H1 (cell line): Measurements from ENCODE around the gene SYTL2. TPM values are rescaled to one million over a fixed set of nuclear protein-coding genes. Genes with fewer than 3 reads are reported as not detected.

ENCODE experiments used
- ATF3 ChIP-seq: IDR thresholded peaks from 2 replicates; pipeline ENCODE4 v1.6.1; 2011; ENCODE audit warnings: low read depth, mild to moderate bottlenecking, low read length; ENCODE audit not compliant: insufficient read depth
- KDM5A ChIP-seq: fragments of 200-600 bp; IDR thresholded peaks from 2 replicates; pipeline ENCODE4 v1.7.1; 2012; ENCODE audit warnings: mild to moderate bottlenecking, low read length, inconsistent platforms, mixed read lengths
- PHF8 ChIP-seq: fragments of 200-600 bp; sonication (generic); conservative IDR thresholded peaks from 2 replicates; pipeline ENCODE4 v1.7.1; 2012; ENCODE audit warnings: low read depth, mild to moderate bottlenecking, inconsistent platforms, low read length, moderate library complexity
- RAD21 ChIP-seq, 2 experiments: IDR thresholded peaks in 1 of 2; conservative IDR thresholded peaks in 1 of 2; 2 replicates each; pipeline ENCODE4 v1.6.1; 2011; ENCODE audit warnings: low read depth in 2 of 2, low read length in 2 of 2, improper control_type of control experiment in 1 of 2, inconsistent platforms in 1 of 2, mild to moderate bottlenecking in 1 of 2, moderate library complexity in 1 of 2
- SIN3A ChIP-seq, 2 experiments: IDR thresholded peaks in 1 of 2; conservative IDR thresholded peaks in 1 of 2; 2 replicates each; pipeline ENCODE4 v1.6.1; 2011 to 2012; ENCODE audit warnings: low read length in 2 of 2, improper control_type of control experiment in 1 of 2, low read depth in 1 of 2, mild to moderate bottlenecking in 1 of 2
- SIX5 ChIP-seq: IDR thresholded peaks from 2 replicates; pipeline ENCODE4 v1.6.1; 2011; ENCODE audit warnings: mild to moderate bottlenecking, low read depth, low read length
- SRF ChIP-seq: IDR thresholded peaks from 2 replicates; pipeline ENCODE4 v1.6.1; 2011; ENCODE audit warnings: mild to moderate bottlenecking, low read depth, low read length, moderate library complexity
- SUZ12 ChIP-seq: fragments of 200-600 bp; sonication (generic); IDR thresholded peaks from 2 replicates; pipeline ENCODE4 v1.6.1; 2012; ENCODE audit warnings: mild to moderate bottlenecking, inconsistent platforms, low read length, moderate library complexity, mixed read lengths
- YY1 ChIP-seq: IDR thresholded peaks from 2 replicates; pipeline ENCODE4 v1.6.1; 2011; ENCODE audit warnings: low read depth, mild to moderate bottlenecking, low read length
- polyA plus RNA-seq, 7 experiments: library from polyadenylated mRNA; depleted of rRNA in 3 of 7; stranded (reverse) in 5 of 7; unstranded in 2 of 7; fragments of >200 nt in 5 of 7; fragments of 200-250 nt in 2 of 7; gene quantifications; 1 replicate in 5 of 7; 2 replicates in 1 of 7; 4 replicates in 1 of 7; pipeline versions ENCODE4 v1.2.1 to v1.2.3, GENCODE V29; 2011 to 2013; ENCODE audit warnings: missing spikeins in 2 of 7, mixed read lengths in 2 of 7
- total RNA-seq: library from RNA; stranded (reverse); fragmentation: NEBNext Ultra II Directional; extraction: Animal tissue kit (Norgen Biotek cat#: 25700); gene quantifications from 2 replicates; pipeline ENCODE4 v1.2.1, GENCODE V29; 2021

The SYTL2 gene
- total and polyA plus RNA-seq, 2 of the 8 experiments (the other 6 are each of a cell fraction or from before 2014, with no cell fraction given) = 1.3 to 9.1 TPM

GRCh38 chr11:85809863-85810262 lies 1.1 kb downstream of the SYTL2 start (continued):
- TF ChIP-seq RAD21 (IDR thresholded peaks at IDR 0.05 in 1 of 2, conservative IDR thresholded peaks at IDR 0.05 in 1 of 2; ENCODE audit: low read depth in 2 of 2, low read length in 2 of 2) (peak; percentile 18 to 37; a peak in 2 of 4 replicates), KDM5A (no peak), SRF (no peak), SIN3A (conservative IDR thresholded peaks at IDR 0.05 in 1 of 2, IDR thresholded peaks at IDR 0.05 in 1 of 2; ENCODE audit: low read depth in 1 of 2, low read length in 2 of 2) (no peak), SUZ12 (no peak), SIX5 (no peak), YY1 (peak; percentile 67; the same call in 1 of the 2 replicates), PHF8 (no peak), ATF3 (no peak)
- TF ChIP-seq, all 59 proteins: peak for 3
